SK-N-SH treated with all-trans-retinoic acid at 6 μM for 48 hours (cell line): ENCODE results near the gene DENND2A.
A peak's percentile ranks its signal among the peaks of the same experiment; 100 is the strongest.
"Not testable (repeated sequence)": the region's sequence is repeated elsewhere in the genome, so short reads cannot be mapped to it uniquely, and the experiment has no call there.

Experiments
- ATAC-seq: fragments of 200-7000 bp; cut with Tn5 transposase; 3 replicates; pipeline ENCODE4 v1.9.1; 2020; ENCODE audit warnings: mild to moderate bottlenecking, moderate library complexity
- BACH2 ChIP-seq: fragments of 250-450 bp; sonication (Bioruptor Pico); IDR thresholded peaks from 2 replicates; pipeline ENCODE4 v1.9.0; 2021; ENCODE audit warnings: mild to moderate bottlenecking, borderline replicate concordance
- CSDC2 ChIP-seq: fragments of 250-450 bp; sonication (Bioruptor Pico); IDR thresholded peaks from 2 replicates; pipeline ENCODE4 v1.5.0; 2020; ENCODE audit warnings: mild to moderate bottlenecking, moderate library complexity
- ESRRG ChIP-seq: fragments of 250-450 bp; sonication (Bioruptor Pico); IDR thresholded peaks from 2 replicates; pipeline ENCODE4 v1.6.1; 2021; ENCODE audit warnings: mild to moderate bottlenecking
- GLIS3 ChIP-seq: fragments of 250-450 bp; sonication (Bioruptor Pico); IDR thresholded peaks from 2 replicates; pipeline ENCODE4 v1.5.0; 2020; ENCODE audit warnings: mild to moderate bottlenecking, moderate library complexity
- ISL1 ChIP-seq: fragments of 250-450 bp; sonication (Bioruptor Pico); IDR thresholded peaks from 2 replicates; pipeline ENCODE4 v2.1.2; 2022; ENCODE audit warnings: mild to moderate bottlenecking, moderate library complexity
- PPARA ChIP-seq: fragments of 250-450 bp; sonication (Bioruptor Pico); IDR thresholded peaks from 2 replicates; pipeline ENCODE4 v1.5.0; 2020; ENCODE audit warnings: mild to moderate bottlenecking, borderline replicate concordance
- RARB ChIP-seq: fragments of 250-450 bp; sonication (Bioruptor Pico); IDR thresholded peaks from 2 replicates; pipeline ENCODE4 v1.8.0; 2021; ENCODE audit warnings: mild to moderate bottlenecking, moderate library complexity
- SNAI2 ChIP-seq: fragments of 250-450 bp; sonication (Bioruptor Pico); IDR thresholded peaks from 2 replicates; pipeline ENCODE4 v1.5.0; 2020; ENCODE audit warnings: mild to moderate bottlenecking, moderate library complexity
- TCF4 ChIP-seq: fragments of 250-450 bp; sonication (Bioruptor Pico); IDR thresholded peaks from 2 replicates; pipeline ENCODE4 v1.8.0; 2021; ENCODE audit warnings: mild to moderate bottlenecking, moderate library complexity, borderline replicate concordance
- TOX ChIP-seq: fragments of 250-450 bp; sonication (Bioruptor Pico); IDR thresholded peaks from 2 replicates; pipeline ENCODE4 v1.8.0; 2021; ENCODE audit warnings: mild to moderate bottlenecking, moderate library complexity, borderline replicate concordance
- ZC3H10 ChIP-seq: fragments of 250-450 bp; sonication (Bioruptor Pico); IDR thresholded peaks from 2 replicates; pipeline ENCODE4 v1.5.1; 2021; ENCODE audit warnings: mild to moderate bottlenecking, moderate library complexity
- ZFP3 ChIP-seq: fragments of 250-450 bp; sonication (Bioruptor Pico); IDR thresholded peaks from 2 replicates; pipeline ENCODE4 v1.5.0; 2020; ENCODE audit warnings: mild to moderate bottlenecking, moderate library complexity
- ZFP30 ChIP-seq: fragments of 450-650 bp; formaldehyde crosslinking; IDR thresholded peaks from 2 replicates; pipeline ENCODE4 v1.5.0; 2022; ENCODE audit warnings: mild to moderate bottlenecking, moderate library complexity
- ZNF565 ChIP-seq: fragments of 450-650 bp; formaldehyde crosslinking; conservative IDR thresholded peaks from 2 replicates; pipeline ENCODE4 v1.5.0; 2020; ENCODE audit warnings: low read depth, mild to moderate bottlenecking, moderate library complexity
- ZNF70 ChIP-seq: fragments of 450-650 bp; formaldehyde crosslinking; IDR thresholded peaks from 2 replicates; pipeline ENCODE4 v1.5.0; 2020; ENCODE audit warnings: mild to moderate bottlenecking, moderate library complexity
- TF ChIP-seq, protein P1 (sequence below): fragments of 250-450 bp; sonication (Bioruptor Pico); IDR thresholded peaks from 2 replicates; pipeline ENCODE4 v1.5.1; 2020; ENCODE audit warnings: low read depth, mild to moderate bottlenecking, moderate library complexity
- TF ChIP-seq, protein P2 (sequence below): fragments of 250-450 bp; sonication (Bioruptor Pico); IDR thresholded peaks from 2 replicates; pipeline ENCODE4 v1.5.0; 2020; ENCODE audit warnings: mild to moderate bottlenecking, moderate library complexity
- TF ChIP-seq, protein P3 (sequence below): fragments of 250-450 bp; sonication (Bioruptor Pico); IDR thresholded peaks from 2 replicates; pipeline ENCODE4 v1.8.0; 2020; ENCODE audit warnings: mild to moderate bottlenecking, moderate library complexity, borderline replicate concordance
- TF ChIP-seq, protein P4 (sequence below): fragments of 250-450 bp; sonication (Bioruptor Pico); IDR thresholded peaks from 2 replicates; pipeline ENCODE4 v1.5.1; 2021; ENCODE audit warnings: mild to moderate bottlenecking, moderate library complexity

DENND2A gene

DNA sequence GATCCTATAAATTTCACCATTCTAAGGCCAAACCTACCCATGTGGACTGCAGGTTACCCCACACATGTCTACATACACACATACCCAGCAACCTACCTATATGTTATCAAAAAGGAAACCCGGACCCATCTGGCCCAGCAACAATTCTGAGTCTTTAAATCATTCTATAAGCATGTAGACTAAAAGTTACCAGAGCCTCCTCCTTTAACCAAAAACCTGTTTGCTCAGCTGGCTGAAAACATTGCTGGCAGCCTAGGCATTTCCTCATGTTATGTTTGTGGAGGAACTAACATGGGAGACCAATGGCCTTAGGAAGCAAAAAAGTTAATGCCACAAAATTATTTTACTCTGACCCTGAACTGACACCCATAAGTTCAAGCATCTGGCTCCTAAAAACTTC lies 26.9 kb upstream of the DENND2A start:
- no peak for ATAC-seq
- TF ChIP-seq CSDC2 (CRISPR knock-in tag), result no peak
- no peak for TF ChIP-seq PPARA (CRISPR knock-in tag)
- no peak for TF ChIP-seq RARB (CRISPR knock-in tag)
- TF ChIP-seq, protein P1, sequence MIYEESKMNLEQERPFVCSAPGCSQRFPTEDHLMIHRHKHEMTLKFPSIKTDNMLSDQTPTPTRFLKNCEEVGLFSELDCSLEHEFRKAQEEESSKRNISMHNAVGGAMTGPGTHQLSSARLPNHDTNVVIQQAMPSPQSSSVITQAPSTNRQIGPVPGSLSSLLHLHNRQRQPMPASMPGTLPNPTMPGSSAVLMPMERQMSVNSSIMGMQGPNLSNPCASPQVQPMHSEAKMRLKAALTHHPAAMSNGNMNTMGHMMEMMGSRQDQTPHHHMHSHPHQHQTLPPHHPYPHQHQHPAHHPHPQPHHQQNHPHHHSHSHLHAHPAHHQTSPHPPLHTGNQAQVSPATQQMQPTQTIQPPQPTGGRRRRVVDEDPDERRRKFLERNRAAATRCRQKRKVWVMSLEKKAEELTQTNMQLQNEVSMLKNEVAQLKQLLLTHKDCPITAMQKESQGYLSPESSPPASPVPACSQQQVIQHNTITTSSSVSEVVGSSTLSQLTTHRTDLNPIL (CRISPR knock-in tag), result no peak
- no peak for TF ChIP-seq ZFP3 (CRISPR knock-in tag)
- no peak for TF ChIP-seq ZC3H10
- no peak for TF ChIP-seq ZNF565
- TF ChIP-seq GLIS3, result no peak
- TF ChIP-seq TCF4, result no peak
- TF ChIP-seq, protein P2, sequence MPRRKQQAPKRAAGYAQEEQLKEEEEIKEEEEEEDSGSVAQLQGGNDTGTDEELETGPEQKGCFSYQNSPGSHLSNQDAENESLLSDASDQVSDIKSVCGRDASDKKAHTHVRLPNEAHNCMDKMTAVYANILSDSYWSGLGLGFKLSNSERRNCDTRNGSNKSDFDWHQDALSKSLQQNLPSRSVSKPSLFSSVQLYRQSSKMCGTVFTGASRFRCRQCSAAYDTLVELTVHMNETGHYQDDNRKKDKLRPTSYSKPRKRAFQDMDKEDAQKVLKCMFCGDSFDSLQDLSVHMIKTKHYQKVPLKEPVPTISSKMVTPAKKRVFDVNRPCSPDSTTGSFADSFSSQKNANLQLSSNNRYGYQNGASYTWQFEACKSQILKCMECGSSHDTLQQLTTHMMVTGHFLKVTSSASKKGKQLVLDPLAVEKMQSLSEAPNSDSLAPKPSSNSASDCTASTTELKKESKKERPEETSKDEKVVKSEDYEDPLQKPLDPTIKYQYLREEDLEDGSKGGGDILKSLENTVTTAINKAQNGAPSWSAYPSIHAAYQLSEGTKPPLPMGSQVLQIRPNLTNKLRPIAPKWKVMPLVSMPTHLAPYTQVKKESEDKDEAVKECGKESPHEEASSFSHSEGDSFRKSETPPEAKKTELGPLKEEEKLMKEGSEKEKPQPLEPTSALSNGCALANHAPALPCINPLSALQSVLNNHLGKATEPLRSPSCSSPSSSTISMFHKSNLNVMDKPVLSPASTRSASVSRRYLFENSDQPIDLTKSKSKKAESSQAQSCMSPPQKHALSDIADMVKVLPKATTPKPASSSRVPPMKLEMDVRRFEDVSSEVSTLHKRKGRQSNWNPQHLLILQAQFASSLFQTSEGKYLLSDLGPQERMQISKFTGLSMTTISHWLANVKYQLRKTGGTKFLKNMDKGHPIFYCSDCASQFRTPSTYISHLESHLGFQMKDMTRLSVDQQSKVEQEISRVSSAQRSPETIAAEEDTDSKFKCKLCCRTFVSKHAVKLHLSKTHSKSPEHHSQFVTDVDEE, result no peak
- no peak for TF ChIP-seq BACH2 (CRISPR knock-in tag)
- no peak for TF ChIP-seq ZNF70 (CRISPR knock-in tag)

DNA sequence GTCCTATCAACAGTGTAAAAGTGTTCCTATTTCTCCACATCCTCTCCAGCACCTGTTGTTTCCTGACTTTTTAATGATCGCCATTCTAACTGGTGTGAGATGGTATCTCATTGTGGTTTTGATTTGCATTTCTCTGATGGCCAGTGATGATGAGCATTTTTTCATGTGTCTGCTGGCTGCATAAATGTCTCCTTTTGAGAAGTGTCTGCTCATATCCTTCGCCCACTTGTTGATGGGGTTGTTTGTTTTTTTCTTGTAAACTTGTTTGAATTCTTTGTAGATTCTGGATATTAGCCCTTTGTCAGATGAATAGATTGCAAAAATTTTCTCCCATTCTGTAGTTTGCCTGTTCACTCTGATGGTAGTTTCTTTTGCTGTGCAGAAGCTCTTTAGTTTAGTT lies 22.3 kb upstream of the DENND2A start:
- ATAC-seq, result not testable (repeated sequence)

DNA sequence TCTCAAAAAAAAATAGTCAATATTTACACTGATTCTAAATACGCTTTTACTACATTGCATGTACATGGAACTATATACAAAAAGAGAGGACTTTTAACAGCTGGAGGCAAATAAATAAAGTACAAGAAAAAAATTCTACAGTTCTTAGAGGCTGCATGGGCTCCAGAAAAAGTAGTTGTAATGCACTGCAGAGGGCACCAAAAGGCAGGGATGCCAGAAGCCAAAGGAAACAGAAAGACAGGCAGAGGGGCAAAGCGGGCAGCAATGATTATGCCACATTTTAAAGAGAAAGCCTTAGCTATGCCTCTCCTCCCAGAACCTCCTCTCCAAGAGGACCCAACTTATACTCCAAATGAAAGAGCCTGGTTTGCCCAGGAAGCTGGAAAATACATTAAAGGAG lies 20.5 kb upstream of the DENND2A start:
- TF ChIP-seq, protein P3, sequence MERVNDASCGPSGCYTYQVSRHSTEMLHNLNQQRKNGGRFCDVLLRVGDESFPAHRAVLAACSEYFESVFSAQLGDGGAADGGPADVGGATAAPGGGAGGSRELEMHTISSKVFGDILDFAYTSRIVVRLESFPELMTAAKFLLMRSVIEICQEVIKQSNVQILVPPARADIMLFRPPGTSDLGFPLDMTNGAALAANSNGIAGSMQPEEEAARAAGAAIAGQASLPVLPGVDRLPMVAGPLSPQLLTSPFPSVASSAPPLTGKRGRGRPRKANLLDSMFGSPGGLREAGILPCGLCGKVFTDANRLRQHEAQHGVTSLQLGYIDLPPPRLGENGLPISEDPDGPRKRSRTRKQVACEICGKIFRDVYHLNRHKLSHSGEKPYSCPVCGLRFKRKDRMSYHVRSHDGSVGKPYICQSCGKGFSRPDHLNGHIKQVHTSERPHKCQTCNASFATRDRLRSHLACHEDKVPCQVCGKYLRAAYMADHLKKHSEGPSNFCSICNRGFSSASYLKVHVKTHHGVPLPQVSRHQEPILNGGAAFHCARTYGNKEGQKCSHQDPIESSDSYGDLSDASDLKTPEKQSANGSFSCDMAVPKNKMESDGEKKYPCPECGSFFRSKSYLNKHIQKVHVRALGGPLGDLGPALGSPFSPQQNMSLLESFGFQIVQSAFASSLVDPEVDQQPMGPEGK, result no peak
- TF ChIP-seq RARB (CRISPR knock-in tag) (no peak), ZFP3 (CRISPR knock-in tag) (no peak), ISL1 (CRISPR knock-in tag) (no peak), TOX (CRISPR knock-in tag) (no peak), SNAI2 (CRISPR knock-in tag) (no peak), ZNF70 (CRISPR knock-in tag) (no peak), TCF4 (no peak), BACH2 (CRISPR knock-in tag) (no peak)
- TF ChIP-seq, protein P2, result no peak
- TF ChIP-seq, protein P4, sequence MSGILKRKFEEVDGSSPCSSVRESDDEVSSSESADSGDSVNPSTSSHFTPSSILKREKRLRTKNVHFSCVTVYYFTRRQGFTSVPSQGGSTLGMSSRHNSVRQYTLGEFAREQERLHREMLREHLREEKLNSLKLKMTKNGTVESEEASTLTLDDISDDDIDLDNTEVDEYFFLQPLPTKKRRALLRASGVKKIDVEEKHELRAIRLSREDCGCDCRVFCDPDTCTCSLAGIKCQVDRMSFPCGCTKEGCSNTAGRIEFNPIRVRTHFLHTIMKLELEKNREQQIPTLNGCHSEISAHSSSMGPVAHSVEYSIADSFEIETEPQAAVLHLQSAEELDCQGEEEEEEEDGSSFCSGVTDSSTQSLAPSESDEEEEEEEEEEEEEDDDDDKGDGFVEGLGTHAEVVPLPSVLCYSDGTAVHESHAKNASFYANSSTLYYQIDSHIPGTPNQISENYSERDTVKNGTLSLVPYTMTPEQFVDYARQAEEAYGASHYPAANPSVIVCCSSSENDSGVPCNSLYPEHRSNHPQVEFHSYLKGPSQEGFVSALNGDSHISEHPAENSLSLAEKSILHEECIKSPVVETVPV, result no peak
- peak; percentile 86 for ATAC-seq

DNA sequence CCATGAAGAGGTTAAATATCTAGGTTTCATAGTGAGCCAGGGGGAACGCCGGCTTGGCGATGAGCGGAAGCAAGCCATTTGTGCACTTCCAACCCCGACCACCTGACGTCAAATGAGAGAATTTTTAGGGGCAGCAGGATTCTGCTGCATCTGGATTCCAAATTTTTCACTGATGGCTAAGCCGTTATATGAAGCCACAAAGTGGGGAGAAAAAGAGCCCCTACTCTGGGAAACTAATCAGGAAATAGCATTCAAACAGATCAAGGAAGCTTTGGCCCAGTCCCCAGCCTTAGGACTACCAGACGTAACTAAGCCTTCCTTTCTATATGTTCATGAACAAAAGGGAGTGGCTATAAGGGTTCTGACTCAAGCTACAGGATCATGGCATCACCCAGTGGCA lies 19.2 kb upstream of the DENND2A start:
- no peak for ATAC-seq
- TF ChIP-seq TCF4 (no peak), SNAI2 (CRISPR knock-in tag) (no peak), ISL1 (CRISPR knock-in tag) (no peak), ZNF565 (no peak), ZNF70 (CRISPR knock-in tag) (no peak), ZFP3 (CRISPR knock-in tag) (no peak), ZFP30 (CRISPR knock-in tag) (no peak), BACH2 (CRISPR knock-in tag) (no peak), ESRRG (no peak), ZC3H10 (no peak), CSDC2 (CRISPR knock-in tag) (no peak)
- TF ChIP-seq, protein P2, result no peak
- TF ChIP-seq, protein P4, result no peak
